ENCODE measurements around the gene PANX1.

- TF ChIP-seq CTCF (optimal IDR thresholded peaks at IDR 0.05 in 1 of 3, IDR thresholded peaks at IDR 0.05 in 1 of 3, conservative IDR thresholded peaks at IDR 0.05 in 1 of 3; ENCODE audit: extremely low read depth in 1 of 3, insufficient read depth in 2 of 3, low read length in 3 of 3): no peak
- no peak for TF ChIP-seq EZH2 (IDR thresholded peaks at IDR 0.05; ENCODE audit: low read length)
Observed at GRCh38 chr11:94152678-94153065, 24.0 kb downstream of the PANX1 start.

All from keratinocyte (primary cell).